GM03348 (cell line): ENCODE results near the gene C1QB.
"Not testable (repeated sequence)": the region's sequence is repeated elsewhere in the genome, so short reads cannot be mapped to it uniquely, and the experiment has no call there.

Experiments used
- DNase-seq: peaks from one replicate; pipeline ENCODE4 v3.0.0; 2012; ENCODE audit warnings: low spot score

C1QB gene

GRCh38 chr1:22662986-22663408, 10.0 kb downstream of the C1QB start:
- DNase-seq, result no peak

GRCh38 chr1:22665752-22666151, 12.7 kb downstream of the C1QB start:
- peak; percentile 64 for DNase-seq

GRCh38 chr1:22666412-22666811, 13.4 kb downstream of the C1QB start:
- no peak for DNase-seq

GRCh38 chr1:22668840-22669239, 15.8 kb downstream of the C1QB start:
- DNase-seq, result not testable (repeated sequence)

GRCh38 chr1:22670352-22670975, 17.4 kb downstream of the C1QB start:
- no peak for DNase-seq

- DNase-seq, result no peak
Measured at GRCh38 chr1:22671999-22672398, 19.0 kb downstream of the C1QB start.

- DNase-seq, result peak; percentile 85
Measured at GRCh38 chr1:22673486-22674409, 20.7 kb downstream of the C1QB start.

GRCh38 chr1:22674410-22674749, 21.3 kb downstream of the C1QB start:
- DNase-seq, result no peak

GRCh38 chr1:22676151-22676550, 23.1 kb downstream of the C1QB start:
- not testable (repeated sequence) for DNase-seq

GRCh38 chr1:22676916-22677583, 24.0 kb downstream of the C1QB start:
- DNase-seq, result no peak

- no peak for DNase-seq
Measured at GRCh38 chr1:22677931-22678896, 25.2 kb downstream of the C1QB start.

GRCh38 chr1:22680726-22681125, 27.7 kb downstream of the C1QB start:
- DNase-seq, result no peak

- DNase-seq, result no peak
Measured at GRCh38 chr1:22681556-22682276, 28.7 kb downstream of the C1QB start.

- no peak for DNase-seq
Measured at GRCh38 chr1:22683547-22683946, 30.5 kb downstream of the C1QB start.

- DNase-seq, result peak; percentile 56
Measured at GRCh38 chr1:22685591-22686059, 32.6 kb downstream of the C1QB start.

- DNase-seq, result no peak
Measured at GRCh38 chr1:22687191-22687590, 34.2 kb downstream of the C1QB start.

- DNase-seq, result no peak
Measured at GRCh38 chr1:22688466-22688865, 35.4 kb downstream of the C1QB start.

GRCh38 chr1:22689505-22689904, 36.5 kb downstream of the C1QB start:
- DNase-seq, result peak; percentile 90

- no peak for DNase-seq
Measured at GRCh38 chr1:22691031-22691753, 38.2 kb downstream of the C1QB start.

- no peak for DNase-seq
Measured at GRCh38 chr1:22694172-22694571, 41.1 kb downstream of the C1QB start.
